NCI-H1694 treated with DMSO at 0.1 percent for 48 hours (cell line): Measurements from ENCODE around the gene ING5.

ENCODE experiments used
- DNase-seq: peaks from one replicate; lab custom pipeline; 2025; lab: John Stamatoyannopoulos, UW

Gene ING5

DNA sequence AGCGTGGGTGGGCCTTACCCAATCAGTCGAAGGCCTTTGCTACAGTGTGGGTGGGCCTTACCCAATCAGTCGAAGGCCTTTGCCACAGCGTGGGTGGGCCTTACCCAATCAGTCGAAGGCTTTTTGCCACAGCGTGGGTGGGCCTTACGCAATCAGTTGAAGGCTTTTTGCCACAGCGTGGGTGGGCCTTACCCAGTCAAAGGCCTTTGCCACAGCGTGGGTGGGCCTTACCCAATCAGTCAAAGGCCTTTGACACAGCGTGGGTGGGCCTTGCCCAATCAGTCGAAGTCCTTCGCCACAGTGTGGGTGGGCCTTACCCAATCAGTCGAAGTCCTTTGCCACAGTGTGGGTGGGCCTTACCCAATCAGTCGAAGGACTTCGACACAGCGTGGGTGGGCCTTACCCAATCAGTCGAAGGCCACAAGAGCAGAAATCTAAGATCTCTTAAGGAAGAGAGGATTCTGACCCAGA is 58.5 kb downstream of the ING5 start:
- no peak for DNase-seq

DNA sequence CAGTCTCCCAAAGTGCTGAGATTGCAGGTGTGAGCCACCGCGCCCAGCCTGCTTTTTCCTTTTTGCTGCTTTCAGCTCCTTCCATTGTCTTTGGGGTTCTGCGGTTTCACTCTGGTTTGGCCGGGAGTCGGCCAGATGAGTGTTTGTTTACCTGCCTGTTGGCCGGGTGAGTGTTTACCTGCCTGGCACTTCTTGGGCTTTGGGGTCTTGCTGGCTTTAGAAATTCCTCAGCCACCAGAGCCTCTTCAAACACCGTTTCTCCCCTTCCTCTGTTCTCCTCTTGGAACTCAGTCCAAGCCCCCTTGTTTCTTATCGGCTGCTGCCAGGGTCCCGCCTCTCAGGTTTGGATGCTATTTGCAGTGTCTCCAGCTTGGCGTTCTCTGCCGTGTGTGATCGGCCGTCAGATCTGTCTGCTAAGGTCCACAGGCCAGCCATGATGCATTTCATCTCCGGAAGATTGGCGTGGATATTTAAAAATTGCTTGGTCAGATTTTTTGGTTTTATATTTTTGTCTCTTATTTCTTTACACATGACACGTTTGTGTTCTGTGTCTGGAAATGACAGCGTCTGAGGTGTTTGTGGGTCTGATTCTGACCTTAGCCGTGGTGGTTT is 60.6 kb downstream of the ING5 start:
- no peak for DNase-seq

DNA sequence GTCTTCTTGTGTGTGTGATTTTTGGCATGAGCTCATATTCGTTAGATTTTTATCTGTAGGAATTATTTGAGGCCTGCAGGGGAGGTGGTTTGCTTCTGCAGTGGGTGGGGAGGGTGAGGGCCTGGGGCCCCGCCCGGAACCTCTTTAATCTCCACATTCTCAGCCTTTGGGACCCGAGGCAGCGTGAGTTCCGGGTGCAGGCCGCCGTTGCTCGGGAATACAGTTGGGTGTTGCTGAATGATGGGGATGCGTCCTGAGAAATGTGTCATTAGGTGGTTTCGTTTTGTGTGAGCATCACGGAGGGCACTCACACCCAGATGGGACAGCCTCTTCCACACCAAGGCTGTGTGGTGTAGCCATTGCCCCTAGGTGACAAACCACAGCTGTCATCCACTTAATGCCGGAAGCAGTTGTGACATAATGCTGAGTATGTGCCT is 61.1 kb downstream of the ING5 start:
- DNase-seq = no peak

DNA sequence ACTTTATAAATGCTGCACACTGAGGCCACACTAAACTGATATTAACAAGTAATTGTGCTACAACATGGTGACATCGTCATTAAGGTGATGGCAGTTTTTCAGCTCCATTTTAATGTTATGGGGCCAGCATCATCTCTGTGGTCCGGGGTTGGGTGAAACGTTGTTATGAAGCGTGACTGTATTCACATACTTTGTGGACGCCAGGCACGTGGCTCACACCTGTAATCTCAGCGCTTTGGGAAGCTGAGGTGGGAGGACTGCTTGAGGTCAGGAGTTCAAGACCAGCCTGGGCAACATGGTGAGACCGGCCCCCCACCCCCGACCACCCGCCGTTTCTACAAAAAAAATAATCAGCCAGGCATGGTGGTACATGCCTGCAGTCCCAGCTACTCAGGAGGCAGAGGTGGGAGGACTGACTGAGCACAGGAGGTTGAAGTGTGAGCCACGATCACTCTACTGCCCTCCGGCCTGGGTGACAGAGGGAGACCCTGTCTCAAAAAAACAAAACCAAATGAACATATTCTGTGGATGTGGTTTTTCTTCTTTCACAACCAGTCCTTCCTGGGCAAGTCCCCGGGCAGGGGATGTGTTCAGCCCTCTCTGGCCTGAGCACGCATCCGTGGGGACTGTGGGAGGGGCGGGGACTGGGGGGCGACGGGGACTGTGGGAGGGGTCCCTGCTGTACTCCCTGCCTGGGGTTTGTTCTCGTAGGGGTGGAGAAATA is 61.9 kb downstream of the ING5 start:
- no peak for DNase-seq

DNA sequence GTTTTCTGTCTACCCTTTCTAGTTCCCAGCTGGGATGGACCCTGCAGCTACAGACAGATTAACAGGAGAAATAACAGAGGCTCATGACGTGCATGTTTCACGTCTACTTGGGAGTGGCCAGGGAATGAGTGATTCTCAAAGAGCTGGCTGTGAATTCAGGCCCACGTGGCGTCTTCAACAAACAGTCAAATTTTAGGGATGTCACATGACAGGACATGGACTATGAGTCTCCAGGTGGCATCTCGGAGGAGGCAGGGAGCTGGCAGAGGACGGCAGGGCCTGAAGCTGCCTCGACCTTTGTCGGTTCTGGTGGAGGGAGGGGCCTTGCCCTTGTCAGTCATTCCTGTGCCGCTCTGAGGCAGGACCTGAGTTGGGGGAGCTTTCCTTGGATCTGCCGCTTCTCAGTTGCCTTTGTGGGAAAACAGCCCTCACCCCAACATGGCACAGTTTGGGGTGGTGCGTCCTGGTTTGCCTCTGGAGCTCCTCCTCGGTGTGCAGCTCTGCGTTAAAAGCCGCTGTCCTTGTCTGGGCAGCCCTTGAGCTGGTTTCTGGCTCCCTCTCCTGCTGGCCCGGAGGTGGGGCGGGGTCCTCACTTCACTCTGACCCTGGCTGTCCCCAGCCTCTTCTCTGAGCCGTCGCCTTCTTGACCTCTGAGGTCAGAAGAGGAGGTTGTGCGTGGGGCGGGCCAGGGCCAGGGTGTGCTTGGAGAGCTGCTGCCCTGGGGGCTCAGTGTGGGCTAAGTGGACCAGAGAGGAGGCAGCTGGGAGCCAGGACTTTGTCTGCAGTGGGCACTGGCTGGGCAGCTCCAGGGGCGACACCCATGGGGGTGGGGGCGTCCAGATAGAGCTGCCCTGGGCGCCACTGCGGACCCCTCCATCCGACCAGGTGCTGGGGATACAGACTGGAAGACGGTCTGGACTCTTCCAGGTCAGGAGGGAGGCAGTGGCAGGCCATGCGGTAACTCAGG is 62.7 kb downstream of the ING5 start:
- no peak for DNase-seq

DNA sequence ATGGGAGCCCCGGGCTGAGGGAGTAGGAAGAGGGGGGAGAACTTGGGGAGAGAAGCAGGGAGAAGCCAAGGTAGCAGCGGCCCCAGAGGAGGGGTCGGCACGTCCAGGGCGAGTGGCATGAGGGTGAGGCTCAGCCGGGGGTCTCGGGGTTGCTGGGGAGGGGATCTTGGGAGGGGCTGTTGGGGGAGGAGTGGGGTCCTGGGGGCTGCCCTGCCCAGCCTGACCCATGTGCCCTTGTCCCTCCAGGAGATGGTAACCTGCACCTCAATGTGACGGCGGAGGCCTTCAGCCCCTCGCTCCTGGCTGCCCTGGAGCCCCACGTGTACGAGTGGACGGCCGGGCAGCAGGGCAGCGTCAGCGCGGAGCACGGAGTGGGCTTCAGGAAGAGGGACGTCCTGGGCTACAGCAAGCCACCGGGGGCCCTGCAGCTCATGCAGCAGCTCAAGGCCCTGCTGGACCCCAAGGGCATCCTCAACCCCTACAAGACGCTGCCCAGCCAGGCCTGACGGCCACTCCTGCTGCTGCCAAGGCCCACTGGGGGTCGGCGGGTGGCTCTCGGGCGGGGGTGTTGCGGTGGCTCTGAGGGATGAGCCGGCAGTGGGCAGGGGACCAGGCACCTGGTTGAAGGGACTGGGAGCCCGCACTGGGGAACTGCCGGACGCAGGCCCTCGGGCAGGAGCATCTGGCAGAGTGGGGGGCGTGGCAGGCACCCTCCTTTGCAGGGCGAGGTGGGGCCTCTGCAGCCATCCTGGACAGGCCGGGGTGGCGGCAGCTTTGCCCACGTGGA is 65.8 kb downstream of the ING5 start:
- DNase-seq = no peak

DNA sequence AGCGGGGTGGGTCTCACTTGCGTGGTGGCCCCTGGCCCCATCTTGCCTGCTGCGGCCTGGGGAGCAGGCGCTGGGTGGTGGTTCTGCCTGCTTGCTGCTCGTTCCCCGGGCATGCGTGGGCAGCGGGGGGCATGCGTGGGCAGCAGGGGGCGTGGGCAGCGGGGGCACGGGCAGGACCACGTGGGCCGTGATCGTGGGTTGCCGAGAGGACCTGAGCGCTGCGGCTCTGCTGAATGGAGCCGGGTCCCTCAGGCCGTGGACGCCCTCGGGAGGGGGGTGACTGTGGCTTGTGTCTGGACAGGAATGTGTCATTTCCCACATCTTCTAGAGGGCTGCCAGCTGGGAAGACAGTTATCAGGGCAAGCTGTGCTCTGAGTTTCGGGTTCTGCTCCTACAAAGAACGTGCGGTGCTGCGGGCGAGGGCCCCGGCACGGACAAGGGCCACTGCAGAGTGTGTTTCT is 66.4 kb downstream of the ING5 start:
- no peak for DNase-seq

DNA sequence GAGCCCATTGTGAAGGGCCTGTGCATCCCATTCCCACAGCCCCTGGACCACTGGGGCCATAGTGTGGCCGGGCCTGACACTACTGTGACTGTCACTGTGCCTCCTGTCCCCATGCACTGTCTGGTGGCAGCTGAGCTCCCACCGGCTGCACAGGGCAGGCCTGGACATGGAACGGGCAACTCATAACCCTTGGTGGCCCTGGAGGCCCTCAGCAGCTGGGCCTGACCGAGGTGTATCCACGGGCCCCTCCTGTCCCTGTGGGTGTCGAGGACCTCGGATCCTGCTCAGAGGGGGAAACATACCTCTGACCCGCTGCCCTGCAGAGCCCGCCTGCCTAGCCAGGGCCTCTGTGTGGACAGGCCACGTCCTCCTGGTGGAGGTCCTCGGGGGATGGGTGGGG is 67.0 kb downstream of the ING5 start:
- no peak for DNase-seq

DNA sequence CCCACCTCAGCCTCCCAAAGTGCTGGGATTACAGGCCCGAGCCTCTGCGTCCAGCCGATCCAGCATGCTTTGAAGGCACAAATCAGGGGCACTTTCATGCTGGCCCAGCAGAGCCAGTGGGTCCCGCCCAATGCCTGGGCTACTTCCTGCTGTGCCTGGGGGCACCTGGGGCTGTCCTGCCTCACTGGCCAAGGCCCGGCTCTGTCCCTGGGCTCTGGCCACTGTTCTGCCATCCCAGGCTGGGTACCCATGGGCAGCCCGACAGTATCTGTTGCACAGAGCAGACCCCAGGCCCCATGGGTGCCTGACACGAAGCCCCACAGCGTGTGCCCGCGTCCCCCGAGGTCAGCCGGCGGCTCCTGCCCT is 68.0 kb downstream of the ING5 start:
- no peak for DNase-seq

DNA sequence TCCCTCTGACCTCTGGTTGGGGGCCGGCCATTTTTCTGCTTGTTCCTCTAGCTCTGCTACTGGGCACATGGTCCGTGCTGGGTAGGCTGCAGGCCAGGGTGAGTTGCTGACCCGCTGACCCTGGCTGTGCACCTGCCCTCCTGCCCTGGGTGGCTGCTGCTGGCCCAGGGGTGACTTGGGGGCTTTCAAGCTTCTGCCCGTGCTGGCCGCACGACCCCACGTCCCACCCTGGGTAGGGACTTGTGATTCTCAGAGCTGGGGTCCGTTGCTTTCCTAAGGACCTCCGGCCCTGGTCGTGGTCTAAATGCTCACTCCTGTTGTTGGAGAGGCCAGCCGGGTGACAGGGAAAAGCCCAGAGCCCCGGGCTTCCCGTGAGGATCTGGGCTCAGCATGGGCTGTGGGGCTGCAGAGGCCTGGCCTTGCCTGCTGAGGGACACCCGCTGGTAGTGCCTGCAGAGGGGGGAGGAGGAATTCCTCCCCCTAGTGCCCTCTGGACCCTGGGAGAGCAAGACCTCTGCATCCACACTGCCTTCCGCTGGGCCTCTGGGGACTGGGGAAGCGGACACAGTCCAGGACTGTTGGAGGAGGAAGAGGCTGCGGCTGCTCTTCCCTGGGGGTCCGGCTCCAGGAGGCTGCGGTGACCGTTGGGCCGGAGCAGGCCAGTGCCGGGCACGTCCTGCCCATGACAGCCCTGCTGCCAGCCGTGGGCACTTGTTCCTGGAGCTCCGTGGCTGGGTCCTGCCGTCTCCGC is 68.5 kb downstream of the ING5 start:
- no peak for DNase-seq

DNA sequence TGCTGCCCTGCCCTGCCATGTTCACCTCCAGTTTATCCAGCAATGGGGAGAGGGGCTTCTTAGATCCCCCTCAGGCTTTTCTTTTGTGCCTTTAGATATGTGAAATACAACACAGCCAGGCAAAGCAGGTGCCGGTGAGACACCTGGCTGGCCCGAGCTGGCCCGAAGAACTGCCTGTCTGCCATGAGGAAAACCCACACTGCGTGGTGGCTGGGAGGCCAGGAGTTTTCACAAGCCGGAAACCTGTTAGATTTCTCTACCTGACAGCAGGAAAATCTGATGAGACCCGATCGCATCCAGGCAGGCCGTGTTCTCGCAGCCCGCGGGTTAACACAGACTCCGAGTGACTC is 69.1 kb downstream of the ING5 start:
- DNase-seq = no peak

DNA sequence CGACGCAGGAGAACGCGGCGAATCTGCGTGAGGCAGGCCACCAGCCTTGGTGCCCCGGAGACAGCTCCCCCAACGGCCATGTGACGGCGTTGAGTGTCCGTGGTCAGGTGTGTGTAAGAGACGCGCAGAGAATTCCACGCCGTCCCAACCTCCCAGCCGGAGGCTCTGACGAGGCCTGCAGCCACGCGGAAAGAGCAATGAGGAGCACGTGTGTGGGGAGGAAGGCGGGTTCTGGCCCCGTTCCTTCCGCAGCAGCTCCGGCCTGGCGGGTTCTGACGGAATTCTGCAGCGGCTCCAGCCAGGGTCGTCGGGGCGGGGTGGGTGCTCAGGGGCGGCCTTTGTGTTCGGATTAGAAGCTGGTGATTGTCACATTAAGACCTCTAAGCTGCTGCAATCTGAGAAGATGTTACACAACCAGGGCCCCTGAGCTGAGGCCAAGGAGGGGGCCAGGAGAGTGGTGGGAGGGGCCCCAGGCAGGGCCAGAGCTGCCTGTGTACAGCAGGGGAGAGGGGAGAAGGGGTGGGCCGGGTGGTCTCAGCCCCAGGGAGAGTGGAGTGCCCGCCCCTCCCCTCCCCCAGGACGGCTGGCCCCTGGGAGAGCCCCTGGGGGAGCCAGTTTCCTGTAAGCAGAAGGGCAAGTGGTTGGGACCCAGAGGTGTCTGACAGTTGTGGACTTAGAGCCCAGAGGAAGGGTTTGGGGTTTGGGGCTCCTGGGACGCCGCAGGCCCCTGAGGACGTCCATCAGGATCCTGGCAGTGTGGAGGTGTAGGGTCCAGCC is 69.6 kb downstream of the ING5 start:
- DNase-seq = no peak

DNA sequence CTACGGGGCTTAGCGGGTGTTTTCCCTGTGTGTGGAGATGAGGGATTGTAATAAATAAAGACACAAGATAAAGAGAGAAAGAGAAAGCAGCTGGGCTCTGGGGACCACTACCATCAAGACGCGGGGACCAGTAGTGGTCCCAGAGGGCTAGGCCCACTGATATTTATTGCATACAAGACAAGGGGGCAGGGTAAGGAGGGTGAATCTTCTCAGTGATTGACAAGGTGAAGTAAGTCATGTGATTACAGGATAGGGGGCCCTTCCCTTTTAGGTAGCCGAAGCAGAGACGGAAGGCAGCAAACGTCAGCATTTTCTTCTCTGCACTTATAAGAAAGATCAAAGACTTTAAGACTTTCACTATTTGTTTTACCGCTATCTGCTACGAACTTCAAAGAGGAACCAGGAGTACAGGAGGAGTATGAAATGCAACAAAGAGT is 70.2 kb downstream of the ING5 start:
- DNase-seq = no peak

DNA sequence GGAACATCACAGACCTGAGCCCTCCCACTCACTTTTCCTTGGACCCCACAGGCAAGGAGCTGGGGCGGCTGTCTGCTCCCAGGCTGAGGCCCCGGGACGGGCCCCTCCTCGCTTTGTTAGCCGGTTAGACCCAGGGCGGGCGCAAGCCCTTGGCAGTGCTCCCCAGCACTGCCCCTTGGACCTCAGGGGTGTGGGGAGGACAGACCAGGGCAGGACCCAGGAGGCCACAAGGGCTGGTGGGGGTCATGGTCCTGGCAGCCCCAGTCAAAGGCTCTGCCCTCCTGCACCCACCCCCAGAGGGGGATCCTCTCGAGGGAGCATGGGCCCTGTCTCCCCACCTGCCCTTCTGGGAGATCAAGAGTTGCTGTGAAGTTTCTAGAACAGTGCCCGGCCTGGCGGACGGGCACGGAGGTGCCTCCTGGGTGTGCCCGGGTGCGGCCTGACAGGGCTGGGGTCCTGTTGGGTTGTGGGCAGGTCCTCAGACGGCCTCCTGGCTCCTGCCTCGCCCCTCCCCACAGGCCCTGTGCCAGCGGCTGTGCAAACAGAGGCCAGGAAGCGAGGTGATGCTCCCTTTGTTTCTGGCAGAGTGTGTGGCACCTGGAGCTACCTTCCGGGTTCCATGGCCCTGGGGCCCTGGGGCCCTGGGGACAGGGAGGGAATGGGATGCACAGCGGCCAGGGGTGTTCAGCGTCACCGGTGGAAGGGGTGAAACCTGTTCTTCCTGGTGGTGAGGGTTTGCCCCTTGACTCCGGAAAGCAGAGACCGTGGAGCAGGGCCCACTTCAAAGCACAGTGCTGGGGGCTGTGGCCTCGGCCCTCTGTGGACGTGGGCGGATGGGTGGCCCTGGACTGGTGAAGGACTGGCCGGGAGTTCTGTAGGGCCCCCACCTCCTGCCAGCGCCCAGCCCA is 71.9 kb downstream of the ING5 start:
- DNase-seq = no peak

DNA sequence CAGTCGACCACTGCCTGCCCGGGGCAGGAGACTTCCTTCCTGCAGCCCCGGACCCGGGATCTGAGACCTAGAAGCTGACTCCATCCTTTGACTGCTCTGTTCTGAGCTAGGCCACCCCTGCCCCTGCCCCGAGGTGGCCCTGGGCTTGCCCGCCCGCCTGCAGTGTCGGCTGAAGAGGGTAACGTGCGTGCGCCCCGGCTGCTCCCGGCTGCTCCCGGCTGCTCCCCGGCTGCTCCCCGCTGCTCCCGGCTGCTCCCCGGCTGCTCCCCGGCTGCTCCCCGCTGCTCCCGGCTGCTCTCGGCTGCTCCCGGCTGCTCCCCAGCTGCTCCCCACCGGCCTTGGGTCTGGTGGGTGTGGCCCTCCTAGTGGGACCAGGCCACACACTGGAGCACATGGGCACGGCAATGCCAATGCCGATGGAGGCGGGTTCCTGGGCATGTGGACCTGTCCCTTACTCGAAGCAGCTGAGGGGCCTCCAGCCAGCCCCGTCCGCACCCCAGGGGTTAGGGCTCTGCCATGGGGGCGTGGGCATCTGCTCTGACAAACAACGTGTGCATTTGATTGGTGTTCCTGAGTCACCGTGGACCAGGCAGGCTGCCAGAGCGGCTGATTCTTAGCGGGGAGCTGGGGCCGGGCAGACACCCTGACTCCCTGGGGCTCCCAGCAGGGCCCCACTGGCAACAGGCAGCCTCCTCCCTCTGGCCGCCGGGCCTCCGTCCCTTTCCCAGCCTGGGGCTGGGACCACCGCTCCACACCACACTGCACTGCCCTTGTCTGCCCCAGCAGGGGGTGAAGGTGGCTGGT is 72.8 kb downstream of the ING5 start:
- DNase-seq = no peak

DNA sequence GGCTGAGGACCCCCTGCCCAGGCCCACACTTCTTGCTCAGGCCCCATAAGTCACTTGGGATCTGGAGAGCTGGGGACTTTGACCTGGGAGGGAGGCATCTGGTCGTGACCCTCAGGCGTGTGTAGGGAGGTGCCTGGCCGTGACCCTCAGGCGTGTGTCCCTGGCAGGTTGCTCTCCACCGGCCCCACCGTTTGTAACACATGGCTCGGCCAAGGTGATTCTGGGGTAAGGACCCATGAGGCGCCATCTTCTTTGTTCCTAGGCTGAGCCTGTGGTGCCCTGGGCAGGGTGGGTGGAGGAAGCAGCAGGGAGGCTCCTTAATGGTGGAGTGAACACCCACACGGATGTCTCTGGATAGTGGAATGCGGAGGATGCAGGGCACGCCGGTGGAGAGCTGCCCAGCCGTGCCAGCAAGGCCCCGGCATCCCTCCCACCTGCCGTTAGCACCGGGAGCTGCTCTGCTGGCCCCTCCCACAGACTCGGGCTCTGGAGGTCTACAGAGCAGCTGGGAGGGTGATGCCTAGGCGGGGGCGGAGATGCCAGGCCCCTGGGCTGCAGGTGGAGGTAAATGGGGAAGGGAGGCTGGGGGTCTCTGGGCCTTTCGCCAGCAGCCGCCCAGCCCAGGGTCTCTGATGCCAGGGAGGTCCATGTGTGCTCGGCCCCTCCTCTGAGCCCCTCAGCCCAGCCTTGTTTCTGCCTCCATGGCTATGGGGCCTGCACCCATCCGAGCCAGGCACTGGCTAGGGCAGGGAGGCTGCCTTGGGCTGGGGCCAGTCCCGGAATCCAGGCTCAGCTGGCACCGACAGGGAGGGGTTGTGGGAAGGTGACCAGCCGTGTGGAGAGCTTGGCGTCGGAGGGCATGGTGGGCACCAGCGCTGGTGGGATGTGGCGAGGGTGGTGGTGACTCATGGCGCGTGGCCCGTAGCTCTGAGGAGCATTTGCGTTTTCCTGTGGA is 73.7 kb downstream of the ING5 start:
- DNase-seq = no peak
